ENCODE data around the gene KYAT1.
A peak's percentile ranks its signal among the peaks of the same experiment; 100 is the strongest.

Gene KYAT1

DNA sequence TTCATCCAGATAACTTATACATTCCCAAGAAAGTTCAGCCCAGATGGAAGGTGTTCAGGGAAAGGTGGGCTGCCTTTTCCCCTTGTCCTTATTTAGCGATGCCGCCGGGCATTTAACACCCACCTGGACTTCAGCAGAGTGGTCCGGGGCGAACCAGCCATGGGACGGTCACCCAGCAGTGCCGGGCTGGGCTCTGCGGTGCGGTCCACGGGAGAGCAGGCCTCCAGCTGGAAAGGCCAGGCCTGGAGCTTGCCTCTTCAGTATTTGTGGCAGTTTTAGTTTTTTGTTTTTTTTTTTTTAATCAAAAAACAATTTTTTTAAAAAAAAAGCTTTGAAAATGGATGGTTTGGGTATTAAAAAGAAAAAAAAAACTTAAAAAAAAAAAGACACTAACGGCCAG is 35.0 kb upstream of the KYAT1 start:
- Histone ChIP-seq H3K4me1 (ENCODE audit: control insufficient read depth, insufficient read depth, low read length) (peaks cover 66% of the 10 kb centered on the region), H3K4me3 (ENCODE audit: low read length) (peak overlapping the region; percentile 50), H3K27me3 (replicated peaks; ENCODE audit: control insufficient read depth, insufficient read depth, low read length) (no peaks in the 10 kb centered on the region), H3K9me3 (ENCODE audit: control insufficient read depth, low read length) (no peaks in the 10 kb centered on the region), H3K36me3 (ENCODE audit: control insufficient read depth, insufficient read depth, low read length, severe bottlenecking) (peaks cover 7% of the 10 kb centered on the region), H3K9ac (ENCODE audit: low read length) (peak overlapping the region; percentile 92)
- DNase-seq (ENCODE audit: low read depth) = no peak

GRCh38 chr9:128916204-128916603 is 34.5 kb upstream of the KYAT1 start:
- Histone ChIP-seq H3K4me1 (ENCODE audit: control insufficient read depth, insufficient read depth, low read length) (peaks cover 68% of the 10 kb centered on the region), H3K9me3 (ENCODE audit: control insufficient read depth, low read length) (no peaks in the 10 kb centered on the region), H3K27me3 (replicated peaks; ENCODE audit: control insufficient read depth, insufficient read depth, low read length) (no peaks in the 10 kb centered on the region), H3K36me3 (ENCODE audit: control insufficient read depth, insufficient read depth, low read length, severe bottlenecking) (peaks cover 7% of the 10 kb centered on the region), H3K9ac (ENCODE audit: low read length) (peak overlapping the region; percentile 92), H3K4me3 (ENCODE audit: low read length) (peak overlapping the region; percentile 69)
- DNase-seq (ENCODE audit: low read depth) = no peak

DNA sequence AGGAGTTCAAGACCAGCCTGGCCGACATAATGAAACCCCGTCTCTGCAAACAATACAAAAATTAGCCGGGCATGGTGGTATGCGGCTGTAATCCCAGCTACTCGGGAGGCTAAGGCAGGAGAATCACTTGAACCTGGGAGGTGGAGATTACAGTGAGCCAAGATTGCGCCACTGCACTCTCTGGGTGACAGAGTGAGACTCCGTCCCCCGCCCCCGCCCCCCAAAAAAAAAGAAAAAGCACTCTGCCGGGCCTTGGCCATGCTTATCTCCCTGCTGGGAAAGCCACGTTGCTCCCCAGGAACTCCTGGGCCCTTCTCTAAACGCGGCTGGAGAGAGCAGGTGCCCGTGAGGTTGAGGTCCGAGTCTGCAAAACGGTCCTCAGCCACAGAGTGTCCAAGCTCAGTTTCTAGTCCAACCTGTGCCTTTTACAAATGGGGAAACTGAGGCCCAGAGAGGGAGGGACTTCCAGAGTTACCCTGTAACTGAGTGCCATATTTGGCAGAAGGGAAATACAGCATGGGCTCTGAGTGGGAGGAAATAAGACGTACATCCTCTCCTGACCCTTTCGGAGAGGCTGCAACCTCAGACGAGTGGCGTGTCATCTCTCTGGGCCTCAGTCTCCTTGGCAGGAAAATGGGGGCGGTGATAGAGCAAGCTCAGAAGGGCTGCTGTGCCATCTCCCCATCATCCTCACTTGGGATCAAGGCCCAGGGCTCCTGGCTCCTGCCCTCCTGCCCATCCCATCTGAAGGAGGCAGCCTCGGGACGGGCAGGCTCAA is 32.4 kb upstream of the KYAT1 start:
- DNase-seq (ENCODE audit: low read depth) = no peak
- Histone ChIP-seq H3K4me3 (ENCODE audit: low read length) (no peak overlapping the region), H3K9ac (ENCODE audit: low read length) (peak overlapping the region; percentile 55), H3K9me3 (ENCODE audit: control insufficient read depth, low read length) (no peaks in the 10 kb centered on the region), H3K27me3 (replicated peaks; ENCODE audit: control insufficient read depth, insufficient read depth, low read length) (no peaks in the 10 kb centered on the region), H3K36me3 (ENCODE audit: control insufficient read depth, insufficient read depth, low read length, severe bottlenecking) (peaks cover 17% of the 10 kb centered on the region), H3K4me1 (ENCODE audit: control insufficient read depth, insufficient read depth, low read length) (peaks cover 58% of the 10 kb centered on the region)

- no peak overlapping the region for H3K4me3 ChIP-seq (ENCODE audit: low read length)
- peaks cover 26% of the 10 kb centered on the region for H3K36me3 ChIP-seq (ENCODE audit: control insufficient read depth, insufficient read depth, low read length, severe bottlenecking)
Observed at GRCh38 chr9:128913048-128913900, 31.5 kb upstream of the KYAT1 start.

GRCh38 chr9:128912270-128912853 is 30.6 kb upstream of the KYAT1 start:
- Histone ChIP-seq H3K4me1 (ENCODE audit: control insufficient read depth, insufficient read depth, low read length) (peaks cover 49% of the 10 kb centered on the region), H3K9ac (ENCODE audit: low read length) (peak overlapping the region; percentile 39), H3K36me3 (ENCODE audit: control insufficient read depth, insufficient read depth, low read length, severe bottlenecking) (peaks cover 28% of the 10 kb centered on the region), H3K9me3 (ENCODE audit: control insufficient read depth, low read length) (no peaks in the 10 kb centered on the region), H3K27me3 (replicated peaks; ENCODE audit: control insufficient read depth, insufficient read depth, low read length) (no peaks in the 10 kb centered on the region), H3K4me3 (ENCODE audit: low read length) (no peak overlapping the region)
- DNase-seq (ENCODE audit: low read depth) = peak; percentile 67

More at GRCh38 chr9:128913048-128913900, 31.5 kb upstream of the KYAT1 start:
- H3K9me3 ChIP-seq (ENCODE audit: control insufficient read depth, low read length) = no peaks in the 10 kb centered on the region
- DNase-seq (ENCODE audit: low read depth) = no peak
- no peaks in the 10 kb centered on the region for H3K27me3 ChIP-seq (replicated peaks; ENCODE audit: control insufficient read depth, insufficient read depth, low read length)
- peak overlapping the region; percentile 55 for H3K9ac ChIP-seq (ENCODE audit: low read length)
- peaks cover 53% of the 10 kb centered on the region for H3K4me1 ChIP-seq (ENCODE audit: control insufficient read depth, insufficient read depth, low read length)

DNA sequence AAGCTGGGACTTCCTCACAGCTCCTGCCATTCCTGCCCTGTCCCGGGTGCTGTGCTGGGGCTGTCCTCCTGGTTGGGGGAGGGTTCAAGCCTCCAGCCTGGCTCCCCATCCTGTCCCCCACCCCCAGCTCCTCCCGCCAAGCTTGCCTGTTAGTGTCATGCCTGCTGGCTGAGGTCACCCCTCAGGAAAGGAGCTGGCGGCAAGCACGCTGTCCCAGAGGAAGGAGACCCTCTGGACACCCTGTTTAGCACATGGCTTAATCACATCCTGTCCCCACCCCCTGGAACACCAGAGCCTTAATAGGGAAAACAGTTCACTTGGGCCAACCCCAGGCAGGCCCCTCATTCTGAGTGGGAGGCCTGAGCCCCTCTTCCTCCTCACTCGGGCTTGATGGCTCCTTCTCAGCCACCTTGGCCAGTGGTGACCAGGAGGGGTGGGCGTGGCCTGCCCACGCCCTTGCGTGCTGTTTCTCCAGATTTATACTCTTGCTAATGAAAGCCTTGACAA is 29.8 kb upstream of the KYAT1 start:
- Histone ChIP-seq H3K4me1 (ENCODE audit: control insufficient read depth, insufficient read depth, low read length) (peaks cover 43% of the 10 kb centered on the region), H3K9ac (ENCODE audit: low read length) (peak overlapping the region; percentile 39), H3K4me3 (ENCODE audit: low read length) (no peak overlapping the region), H3K27me3 (replicated peaks; ENCODE audit: control insufficient read depth, insufficient read depth, low read length) (no peaks in the 10 kb centered on the region), H3K9me3 (ENCODE audit: control insufficient read depth, low read length) (no peaks in the 10 kb centered on the region), H3K36me3 (ENCODE audit: control insufficient read depth, insufficient read depth, low read length, severe bottlenecking) (peaks cover 32% of the 10 kb centered on the region)
- peak; percentile 46 for DNase-seq (ENCODE audit: low read depth)

DNA sequence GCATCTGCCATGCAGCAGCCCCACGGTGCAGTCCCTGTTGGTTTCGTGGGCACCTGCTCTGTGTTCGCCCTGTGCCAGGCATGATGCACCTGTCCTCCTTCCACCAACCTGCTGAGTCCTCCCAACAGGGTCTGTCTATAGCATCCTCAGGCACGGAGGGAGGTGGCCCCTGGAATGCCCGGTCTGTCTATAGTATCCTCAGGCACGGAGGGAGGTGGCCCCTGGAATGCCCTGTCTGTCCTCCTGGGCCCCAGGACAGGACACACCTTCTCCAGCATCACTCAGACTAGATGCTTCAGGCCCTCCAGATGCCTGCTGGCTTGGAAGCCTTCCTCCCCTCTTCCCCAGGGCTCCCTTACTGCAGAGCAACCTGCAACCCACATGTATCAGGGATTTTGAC is 29.2 kb upstream of the KYAT1 start:
- H3K4me3 ChIP-seq (ENCODE audit: low read length) = no peak overlapping the region
- no peaks in the 10 kb centered on the region for H3K9me3 ChIP-seq (ENCODE audit: control insufficient read depth, low read length)
- H3K27me3 ChIP-seq (replicated peaks; ENCODE audit: control insufficient read depth, insufficient read depth, low read length) = no peaks in the 10 kb centered on the region
- H3K9ac ChIP-seq (ENCODE audit: low read length) = no peak overlapping the region
- DNase-seq (ENCODE audit: low read depth) = no peak
- H3K4me1 ChIP-seq (ENCODE audit: control insufficient read depth, insufficient read depth, low read length) = peaks cover 36% of the 10 kb centered on the region
- H3K36me3 ChIP-seq (ENCODE audit: control insufficient read depth, insufficient read depth, low read length, severe bottlenecking) = peaks cover 32% of the 10 kb centered on the region

DNA sequence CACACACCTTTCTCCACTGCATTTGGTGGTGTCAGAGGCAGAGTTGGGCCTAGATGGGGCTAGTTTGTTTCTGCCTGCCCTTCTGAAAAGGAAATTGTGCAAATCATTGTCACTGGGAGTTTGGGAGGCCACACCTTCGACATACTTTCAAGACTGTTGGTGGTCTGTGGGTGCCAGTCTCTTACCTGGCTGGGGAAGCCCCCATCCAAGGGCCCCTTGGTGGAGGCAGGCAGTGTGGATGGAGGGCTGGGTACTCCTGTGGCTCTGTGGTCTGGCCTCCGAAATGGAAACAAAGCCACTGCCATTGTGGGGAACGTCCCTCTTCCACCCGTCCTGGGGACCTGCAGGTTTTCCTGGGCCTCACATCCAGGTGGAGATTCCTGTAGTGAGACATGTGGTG is 28.1 kb upstream of the KYAT1 start:
- Histone ChIP-seq H3K27me3 (replicated peaks; ENCODE audit: control insufficient read depth, insufficient read depth, low read length) (no peaks in the 10 kb centered on the region), H3K36me3 (ENCODE audit: control insufficient read depth, insufficient read depth, low read length, severe bottlenecking) (peaks cover 32% of the 10 kb centered on the region), H3K9me3 (ENCODE audit: control insufficient read depth, low read length) (no peaks in the 10 kb centered on the region), H3K4me1 (ENCODE audit: control insufficient read depth, insufficient read depth, low read length) (peaks cover 34% of the 10 kb centered on the region), H3K9ac (ENCODE audit: low read length) (no peak overlapping the region), H3K4me3 (ENCODE audit: low read length) (no peak overlapping the region)
- no peak for DNase-seq (ENCODE audit: low read depth)

DNA sequence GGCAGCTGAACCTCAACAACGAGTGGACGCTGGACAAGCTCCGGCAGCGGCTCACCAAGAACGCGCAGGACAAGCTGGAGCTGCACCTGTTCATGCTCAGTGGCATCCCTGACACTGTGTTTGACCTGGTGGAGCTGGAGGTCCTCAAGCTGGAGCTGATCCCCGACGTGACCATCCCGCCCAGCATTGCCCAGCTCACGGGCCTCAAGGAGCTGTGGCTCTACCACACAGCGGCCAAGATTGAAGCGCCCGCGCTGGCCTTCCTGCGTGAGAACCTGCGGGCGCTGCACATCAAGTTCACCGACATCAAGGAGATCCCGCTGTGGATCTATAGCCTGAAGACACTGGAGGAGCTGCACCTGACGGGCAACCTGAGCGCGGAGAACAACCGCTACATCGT is 26.6 kb upstream of the KYAT1 start:
- Histone ChIP-seq H3K4me3 (ENCODE audit: low read length) (no peak overlapping the region), H3K9ac (ENCODE audit: low read length) (no peak overlapping the region), H3K27me3 (replicated peaks; ENCODE audit: control insufficient read depth, insufficient read depth, low read length) (no peaks in the 10 kb centered on the region), H3K4me1 (ENCODE audit: control insufficient read depth, insufficient read depth, low read length) (peaks cover 29% of the 10 kb centered on the region), H3K36me3 (ENCODE audit: control insufficient read depth, insufficient read depth, low read length, severe bottlenecking) (peaks cover 32% of the 10 kb centered on the region), H3K9me3 (ENCODE audit: control insufficient read depth, low read length) (no peaks in the 10 kb centered on the region)
- DNase-seq (ENCODE audit: low read depth) = no peak

- DNase-seq (ENCODE audit: low read depth) = no peak
Observed at GRCh38 chr9:128906741-128907140, 25.0 kb upstream of the KYAT1 start.

DNA sequence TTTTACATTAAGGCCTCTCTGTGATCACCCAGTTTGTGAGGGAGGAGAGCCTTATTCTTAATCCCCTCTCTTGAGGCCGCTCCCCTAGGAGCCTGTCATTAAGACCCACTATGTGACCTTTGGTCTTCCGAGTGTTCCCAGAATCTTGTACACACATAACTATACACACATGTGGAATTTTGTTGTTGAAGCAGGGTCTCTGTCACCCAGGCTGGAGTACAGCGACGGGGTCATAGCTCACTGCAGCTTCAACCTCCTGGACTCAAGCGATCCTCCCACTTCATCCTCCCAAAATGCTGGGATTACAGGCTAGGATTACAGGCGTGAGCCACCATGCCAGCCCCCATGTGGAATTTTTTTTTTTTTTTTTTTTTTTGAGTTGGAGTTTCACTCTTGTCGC is 24.2 kb upstream of the KYAT1 start:
- H3K4me1 ChIP-seq (ENCODE audit: control insufficient read depth, insufficient read depth, low read length) = peaks cover 7% of the 10 kb centered on the region
- H3K36me3 ChIP-seq (ENCODE audit: control insufficient read depth, insufficient read depth, low read length, severe bottlenecking) = peaks cover 32% of the 10 kb centered on the region
- H3K4me3 ChIP-seq (ENCODE audit: low read length) = no peak overlapping the region
- no peak for DNase-seq (ENCODE audit: low read depth)
- no peak overlapping the region for H3K9ac ChIP-seq (ENCODE audit: low read length)
- H3K27me3 ChIP-seq (replicated peaks; ENCODE audit: control insufficient read depth, insufficient read depth, low read length) = no peaks in the 10 kb centered on the region
- no peaks in the 10 kb centered on the region for H3K9me3 ChIP-seq (ENCODE audit: control insufficient read depth, low read length)

More at GRCh38 chr9:128906741-128907140, 25.0 kb upstream of the KYAT1 start:
- Histone ChIP-seq H3K4me1 (ENCODE audit: control insufficient read depth, insufficient read depth, low read length) (peaks cover 13% of the 10 kb centered on the region), H3K9ac (ENCODE audit: low read length) (no peak overlapping the region), H3K36me3 (ENCODE audit: control insufficient read depth, insufficient read depth, low read length, severe bottlenecking) (peaks cover 32% of the 10 kb centered on the region), H3K27me3 (replicated peaks; ENCODE audit: control insufficient read depth, insufficient read depth, low read length) (no peaks in the 10 kb centered on the region), H3K9me3 (ENCODE audit: control insufficient read depth, low read length) (no peaks in the 10 kb centered on the region), H3K4me3 (ENCODE audit: low read length) (no peak overlapping the region)

All from adipocyte (in vitro differentiated cells).